Activated CD4-positive, alpha-beta memory T cell treated with anti-CD3 and anti-CD28 coated beads for 36 hours (primary cell): Measurements from ENCODE around the gene MRPL4. TPM values are rescaled to one million over a fixed set of nuclear protein-coding genes. Genes with fewer than 3 reads are reported as not detected.

Experiments
- CTCF ChIA-PET: fragments of 350-600 bp; sonication (Branson Sonifier 250); formaldehyde crosslinking; loops from one replicate; lab custom pipeline; 2021; ENCODE audit warnings: antibody characterized with exemption, inconsistent platforms; lab: Charles Lee
- POLR2A ChIA-PET: fragments of 350-600 bp; sonication (Branson Sonifier 250); formaldehyde crosslinking; loops from one replicate; lab custom pipeline; 2021; ENCODE audit warnings: antibody characterized with exemption; lab: Charles Lee
- DNase-seq: peaks from one replicate; pipeline ENCODE4 v3.0.0-alpha.2; 2020
- H3K27ac Mint-ChIP-seq: one replicate; pipeline ENCODE4 v1.8.0; 2021; ENCODE audit warnings: mixed read lengths
- H3K27me3 Mint-ChIP-seq: one replicate; pipeline ENCODE4 v1.8.0; 2021; ENCODE audit warnings: mixed read lengths
- H3K36me3 Mint-ChIP-seq: one replicate; pipeline ENCODE4 v1.8.0; 2021; ENCODE audit warnings: mixed read lengths
- H3K4me1 Mint-ChIP-seq: one replicate; pipeline ENCODE4 v1.8.0; 2021; ENCODE audit warnings: low read depth, mixed read lengths
- H3K4me3 Mint-ChIP-seq: one replicate; pipeline ENCODE4 v1.8.0; 2021; ENCODE audit warnings: mild to moderate bottlenecking, mixed read lengths
- H3K9me3 Mint-ChIP-seq: one replicate; pipeline ENCODE4 v1.8.0; 2021; ENCODE audit warnings: mixed read lengths
- intact Hi-C: fragments of 100-400 bp; cut with micrococcal nuclease; formaldehyde crosslinking; loops from one replicate; pipeline ENCODE4 v1.15.1; 2023
- total RNA-seq, 2 experiments: library from RNA; stranded (reverse); gene quantifications; one replicate each; pipeline ENCODE4 v1.2.3, GENCODE V29; 2021

MRPL4 gene
- total RNA-seq = 100 to 1,000 TPM; 106 to 115 TPM

DNA sequence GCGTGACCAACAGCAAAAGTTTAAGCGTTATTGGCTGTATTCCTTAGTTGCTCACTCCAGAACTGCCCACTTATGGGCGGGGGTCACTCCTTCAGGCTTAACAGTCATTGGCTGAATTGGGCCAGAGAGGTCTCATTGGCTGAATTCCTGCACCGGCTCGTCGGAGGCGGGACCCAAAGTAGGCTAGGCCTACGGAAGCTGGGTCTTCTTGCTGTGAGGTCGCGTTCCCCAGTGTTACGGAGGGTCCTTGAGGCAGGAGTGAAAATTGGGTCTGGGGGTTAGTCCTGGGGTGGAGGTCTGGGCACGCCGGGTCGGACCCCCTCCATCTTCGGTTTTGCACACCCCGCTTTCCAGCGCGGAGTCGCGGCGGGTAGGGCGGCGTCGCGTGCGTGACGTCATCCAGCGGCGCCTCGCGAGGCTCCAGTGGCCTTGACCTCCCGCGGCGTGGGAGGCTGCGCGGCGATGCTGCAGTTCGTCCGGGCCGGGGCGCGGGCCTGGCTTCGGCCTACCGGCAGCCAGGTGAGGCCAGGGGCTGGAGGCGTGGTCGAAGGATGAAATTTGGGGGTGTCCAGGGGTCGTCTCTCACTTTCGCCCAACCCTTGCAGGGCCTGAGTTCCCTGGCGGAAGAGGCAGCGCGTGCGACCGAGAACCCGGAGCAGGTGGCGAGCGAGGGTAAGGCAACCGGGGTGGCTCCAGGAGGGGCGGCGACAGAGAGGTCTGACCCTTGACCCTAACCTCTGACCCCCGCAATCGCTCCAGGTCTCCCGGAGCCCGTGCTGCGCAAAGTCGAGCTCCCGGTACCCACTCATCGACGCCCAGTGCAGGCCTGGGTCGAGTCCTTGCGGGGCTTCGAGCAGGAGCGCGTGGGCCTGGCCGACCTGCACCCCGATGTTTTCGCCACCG is at the start of gene MRPL4:
TSS of gene MRPL4 (plus strand) at position 423 of the 903 bp plus-strand sequence. CDS start at position 463, 40 bp downstream.
- Mint-ChIP-seq H3K4me3 (peak within 1 kb of the TSS; percentile 97), H3K9me3 (no peaks in the 10 kb centered on the region), H3K27me3 (no peaks in the 10 kb centered on the region), H3K36me3 (peaks cover 26% of the 10 kb centered on the region), H3K4me1 (peaks cover 20% of the 10 kb centered on the region), H3K27ac (peak within 1 kb of the TSS; percentile 96)
- intact Hi-C loops = loop anchor here (1.0 to 5.0 kb wide), 5 partner anchors 8 to 177 kb away; partner anchors contain the start of genes DNMT1 and PPAN
- peak; percentile 98 for DNase-seq
- CTCF ChIA-PET = interaction anchor here (1.2 to 3.5 kb wide), 8 partner anchors 9 to 138 kb away, joined by 3 to 44 read pairs (median 12); partner anchors contain the start of gene ICAM1
- POLR2A ChIA-PET = interaction anchor here (0.6 to 1.7 kb wide), 4 partner anchors 19 to 58 kb away, joined by 3 to 4 read pairs (median 4); partner anchors contain the start of gene ICAM1

DNA sequence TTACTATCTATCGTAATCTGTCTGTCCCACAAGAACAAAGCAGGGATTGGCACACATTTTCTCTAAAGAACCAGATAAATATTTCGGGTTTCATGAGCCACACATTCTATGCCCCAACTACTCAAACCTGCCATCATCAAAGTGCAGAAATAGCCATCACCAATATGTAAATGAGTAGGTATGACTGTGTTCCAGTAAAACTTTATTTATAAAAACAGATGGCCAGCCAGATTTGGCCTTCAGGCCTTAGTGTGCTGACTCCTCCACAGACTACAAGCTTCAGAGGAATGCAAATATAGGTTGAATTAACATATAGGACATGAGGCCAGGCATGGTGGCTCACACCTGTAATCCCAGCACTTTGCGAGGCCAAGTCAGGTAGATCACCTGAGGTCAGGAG is 48.3 kb upstream of the MRPL4 start:
- intact Hi-C loops = no loop called here
- Mint-ChIP-seq H3K27me3 (no peaks in the 10 kb centered on the region), H3K4me3 (no peak overlapping the region), H3K36me3 (no peaks in the 10 kb centered on the region), H3K4me1 (peaks cover 9% of the 10 kb centered on the region), H3K9me3 (peaks cover 9% of the 10 kb centered on the region), H3K27ac (no peak overlapping the region)
- CTCF ChIA-PET = interaction anchor here (0.7 kb wide), 1 partner anchor 11 kb away, joined by 3 read pairs; no protein-coding TSS in a partner anchor
- POLR2A ChIA-PET = no interaction called here
- DNase-seq = no peak

DNA sequence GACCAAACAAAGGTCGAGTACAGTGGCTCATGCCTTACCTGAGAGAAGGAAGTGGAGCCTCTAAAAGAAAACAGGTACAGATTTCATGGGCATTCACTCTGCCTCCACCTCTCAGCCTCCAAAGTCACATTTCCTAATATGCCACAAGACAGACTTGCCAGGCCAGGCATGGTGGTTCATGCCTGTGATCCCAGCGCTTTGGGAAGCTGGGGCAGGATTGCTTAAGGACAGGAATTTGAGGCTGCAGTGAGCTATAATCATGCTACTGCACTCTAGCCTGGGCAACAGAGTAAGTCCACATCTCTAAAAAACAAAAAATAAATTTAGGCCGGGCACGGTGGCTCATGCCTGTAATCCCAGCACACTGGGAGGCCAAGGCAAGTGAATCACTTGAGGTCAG is 46.4 kb upstream of the MRPL4 start:
- Mint-ChIP-seq H3K9me3 (peaks cover 9% of the 10 kb centered on the region), H3K4me1 (no peaks in the 10 kb centered on the region), H3K4me3 (no peak overlapping the region), H3K36me3 (no peaks in the 10 kb centered on the region), H3K27ac (no peak overlapping the region), H3K27me3 (no peaks in the 10 kb centered on the region)
- POLR2A ChIA-PET = no interaction called here
- intact Hi-C loops = no loop called here
- DNase-seq = no peak
- CTCF ChIA-PET = interaction anchor here (1.0 to 2.0 kb wide), 2 partner anchors 15 to 44 kb away, joined by 3 to 6 read pairs; no protein-coding TSS in a partner anchor

DNA sequence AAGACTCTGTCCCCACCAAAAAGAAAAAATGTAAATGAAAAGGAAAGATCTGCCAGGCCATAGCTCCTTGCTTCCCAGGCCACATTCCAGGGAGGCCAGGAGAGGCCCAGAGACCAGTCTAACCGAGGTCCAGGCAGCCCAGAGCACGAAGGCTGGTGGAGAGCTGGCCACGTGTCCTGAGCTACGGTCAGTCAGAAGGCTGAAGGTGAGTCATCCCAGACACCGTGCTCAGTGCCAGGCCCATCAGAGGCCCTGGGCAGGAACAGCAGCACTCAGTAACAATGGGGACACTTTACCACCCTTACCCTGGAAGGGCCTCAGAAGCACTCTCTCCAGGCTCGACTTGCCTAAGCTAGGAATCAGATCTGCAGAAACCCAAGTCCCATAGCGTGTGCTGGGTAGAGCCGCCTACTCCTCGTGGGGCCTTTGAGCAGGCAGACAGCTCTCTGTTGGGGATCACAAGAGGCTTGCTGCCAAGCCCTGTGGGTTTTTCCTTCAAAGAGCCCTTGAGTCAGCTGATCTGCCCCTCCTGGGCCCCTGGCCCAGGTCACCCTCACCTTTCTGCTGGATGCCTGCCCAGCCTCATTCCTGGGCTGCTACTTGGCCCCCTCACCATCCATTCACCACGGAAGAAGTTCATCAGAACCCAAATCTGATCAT is 45.7 kb upstream of the MRPL4 start:
- POLR2A ChIA-PET = no interaction called here
- Mint-ChIP-seq H3K9me3 (peaks cover 9% of the 10 kb centered on the region), H3K4me3 (no peak overlapping the region), H3K4me1 (no peaks in the 10 kb centered on the region), H3K27ac (no peak overlapping the region), H3K27me3 (no peaks in the 10 kb centered on the region), H3K36me3 (no peaks in the 10 kb centered on the region)
- intact Hi-C loops = no loop called here
- CTCF ChIA-PET = interaction anchor here (1.0 to 2.0 kb wide), 3 partner anchors 14 to 179 kb away, joined by 3 to 6 read pairs (median 4); no protein-coding TSS in a partner anchor
- DNase-seq = no peak

DNA sequence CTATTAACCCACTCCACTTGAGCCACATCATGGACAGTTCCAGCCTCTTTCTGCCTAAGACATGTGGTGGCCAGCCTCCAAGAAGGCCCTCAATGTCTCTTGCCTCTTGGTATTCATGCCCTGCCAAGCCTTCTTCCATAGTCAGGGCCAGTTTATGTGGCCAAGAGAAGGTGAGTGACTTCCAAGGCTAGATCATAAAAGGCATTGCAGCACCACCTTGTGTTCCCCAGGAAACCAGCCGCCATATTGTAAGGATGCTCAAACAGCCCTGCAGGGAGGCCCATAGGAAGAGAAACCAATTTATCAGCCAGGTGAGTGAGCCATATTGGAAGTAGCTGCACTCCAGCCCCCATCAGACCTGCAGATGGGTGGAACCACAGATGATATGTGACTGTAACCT is 45.0 kb upstream of the MRPL4 start:
- H3K4me1 Mint-ChIP-seq = no peaks in the 10 kb centered on the region
- H3K27ac Mint-ChIP-seq = no peak overlapping the region
- no peak overlapping the region for H3K4me3 Mint-ChIP-seq
- ChIA-PET POLR2A (interaction anchor here (0.8 kb wide), 1 partner anchor 9 kb away, joined by 3 read pairs; no protein-coding TSS in a partner anchor), CTCF (interaction anchor here (1.4 to 2.0 kb wide), 2 partner anchors 43 to 179 kb away, joined by 4 to 6 read pairs; no protein-coding TSS in a partner anchor)
- no peak for DNase-seq
- peaks cover 9% of the 10 kb centered on the region for H3K9me3 Mint-ChIP-seq
- intact Hi-C loops = no loop called here
- no peaks in the 10 kb centered on the region for H3K36me3 Mint-ChIP-seq
- no peaks in the 10 kb centered on the region for H3K27me3 Mint-ChIP-seq

DNA sequence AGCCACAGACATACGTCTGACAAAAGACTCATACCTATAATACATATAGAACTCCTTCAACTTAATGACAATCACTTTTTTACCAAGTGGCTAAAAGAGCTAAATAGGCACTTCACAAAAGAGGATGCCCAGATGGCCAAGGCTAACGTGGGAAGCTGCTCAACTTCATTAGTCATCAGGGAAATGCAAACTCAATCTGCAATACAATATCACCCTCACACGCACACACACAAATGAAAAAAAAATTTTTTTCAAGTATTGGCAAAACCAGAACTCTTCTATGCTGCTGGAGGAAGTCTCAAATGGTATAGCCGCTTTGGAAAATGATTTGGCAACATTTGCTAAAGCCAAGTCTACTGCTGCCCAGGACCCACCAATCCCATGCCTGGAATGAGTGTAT is 42.7 kb upstream of the MRPL4 start:
- H3K27ac Mint-ChIP-seq = no peak overlapping the region

GRCh38 chr19:10211061-10211460 is 41.0 kb upstream of the MRPL4 start:
- H3K4me3 Mint-ChIP-seq = no peak overlapping the region
- CTCF ChIA-PET = no interaction called here
- no peaks in the 10 kb centered on the region for H3K27me3 Mint-ChIP-seq
- no peaks in the 10 kb centered on the region for H3K36me3 Mint-ChIP-seq
- intact Hi-C loops = no loop called here
- H3K4me1 Mint-ChIP-seq = no peaks in the 10 kb centered on the region
- peaks cover 9% of the 10 kb centered on the region for H3K9me3 Mint-ChIP-seq
- no peak for DNase-seq
- no peak overlapping the region for H3K27ac Mint-ChIP-seq
- POLR2A ChIA-PET = no interaction called here

More for the DNA sequence above, 42.7 kb upstream of the MRPL4 start:
- Mint-ChIP-seq H3K36me3 (no peaks in the 10 kb centered on the region), H3K27me3 (no peaks in the 10 kb centered on the region), H3K4me3 (no peak overlapping the region), H3K9me3 (peaks cover 9% of the 10 kb centered on the region), H3K4me1 (no peaks in the 10 kb centered on the region)
- ChIA-PET CTCF (interaction anchor here (1.4 to 1.5 kb wide), 2 partner anchors 20 to 41 kb away, joined by 5 read pairs; no protein-coding TSS in a partner anchor), POLR2A (no interaction called here)
- intact Hi-C loops = no loop called here
- no peak for DNase-seq

GRCh38 chr19:10211691-10212090 is 40.3 kb upstream of the MRPL4 start:
- Mint-ChIP-seq H3K27me3 (no peaks in the 10 kb centered on the region), H3K9me3 (peaks cover 9% of the 10 kb centered on the region)
- CTCF ChIA-PET = no interaction called here

DNA sequence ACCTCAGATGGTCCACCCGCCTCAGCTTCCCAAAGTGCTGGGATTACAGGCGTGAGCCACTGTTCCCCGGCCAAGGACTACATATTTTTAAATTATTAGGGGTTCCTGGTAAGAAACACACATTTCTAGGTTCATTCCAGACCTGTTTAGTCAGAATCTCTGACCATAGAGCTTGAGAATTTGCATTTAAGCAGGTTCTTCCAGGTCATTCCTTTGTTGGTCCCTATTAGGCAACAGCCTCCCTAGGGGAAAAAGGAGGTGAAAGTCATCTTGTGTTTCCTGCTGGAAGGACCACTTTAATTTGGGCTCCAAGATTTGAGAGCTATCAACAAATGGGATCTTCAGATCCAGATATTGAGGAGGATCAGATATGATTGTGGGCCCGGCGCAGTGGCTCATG is 37.2 kb upstream of the MRPL4 start:
- ChIA-PET CTCF (interaction anchor here (0.6 to 1.3 kb wide), 3 partner anchors 11 to 257 kb away, joined by 3 read pairs; no protein-coding TSS in a partner anchor), POLR2A (no interaction called here)
- no peak for DNase-seq
- intact Hi-C loops = no loop called here
- no peak overlapping the region for H3K4me3 Mint-ChIP-seq
- H3K27ac Mint-ChIP-seq = no peak overlapping the region
- H3K9me3 Mint-ChIP-seq = no peaks in the 10 kb centered on the region
- peaks cover 6% of the 10 kb centered on the region for H3K4me1 Mint-ChIP-seq
- no peaks in the 10 kb centered on the region for H3K36me3 Mint-ChIP-seq
- no peaks in the 10 kb centered on the region for H3K27me3 Mint-ChIP-seq

More at GRCh38 chr19:10211691-10212090, 40.3 kb upstream of the MRPL4 start:
- H3K4me1 Mint-ChIP-seq = no peaks in the 10 kb centered on the region
- no peaks in the 10 kb centered on the region for H3K36me3 Mint-ChIP-seq
- intact Hi-C loops = no loop called here
- POLR2A ChIA-PET = no interaction called here
- no peak for DNase-seq
- H3K4me3 Mint-ChIP-seq = no peak overlapping the region
- no peak overlapping the region for H3K27ac Mint-ChIP-seq

GRCh38 chr19:10217085-10217484 is 34.9 kb upstream of the MRPL4 start:
- no peak overlapping the region for H3K27ac Mint-ChIP-seq
- H3K36me3 Mint-ChIP-seq = no peaks in the 10 kb centered on the region
- no peak overlapping the region for H3K4me3 Mint-ChIP-seq
- intact Hi-C loops = no loop called here
- ChIA-PET CTCF (no interaction called here), POLR2A (interaction anchor here (0.6 kb wide), 1 partner anchor 20 kb away, joined by 3 read pairs; no protein-coding TSS in a partner anchor)
- peaks cover 10% of the 10 kb centered on the region for H3K4me1 Mint-ChIP-seq
- DNase-seq = no peak
- no peaks in the 10 kb centered on the region for H3K9me3 Mint-ChIP-seq
- H3K27me3 Mint-ChIP-seq = no peaks in the 10 kb centered on the region

- Mint-ChIP-seq H3K9me3 (no peaks in the 10 kb centered on the region), H3K27ac (no peak overlapping the region), H3K27me3 (no peaks in the 10 kb centered on the region), H3K36me3 (peaks cover 8% of the 10 kb centered on the region), H3K4me1 (peaks cover 10% of the 10 kb centered on the region), H3K4me3 (no peak overlapping the region)
- DNase-seq = peak; percentile 61
- POLR2A ChIA-PET = no interaction called here
- intact Hi-C loops = loop anchor here (1.0 kb wide), 1 partner anchor 32 kb away; no protein-coding TSS in a partner anchor
- CTCF ChIA-PET = interaction anchor here (0.6 to 2.9 kb wide), 8 partner anchors 9 to 164 kb away, joined by 3 to 22 read pairs (median 6); no protein-coding TSS in a partner anchor
Measured at GRCh38 chr19:10219678-10220077, 32.3 kb upstream of the MRPL4 start.
